GM18508 (cell line): ENCODE data around the gene NACC2.

Experiments used
- ATAC-seq: cut with Tn5 transposase; IDR thresholded peaks from one replicate; pipeline ENCODE4 v1.9.1; 2021; ENCODE audit warnings: moderate number of reproducible peaks; ENCODE audit not compliant: insufficient read depth, unreplicated experiment

The NACC2 gene, protein sequence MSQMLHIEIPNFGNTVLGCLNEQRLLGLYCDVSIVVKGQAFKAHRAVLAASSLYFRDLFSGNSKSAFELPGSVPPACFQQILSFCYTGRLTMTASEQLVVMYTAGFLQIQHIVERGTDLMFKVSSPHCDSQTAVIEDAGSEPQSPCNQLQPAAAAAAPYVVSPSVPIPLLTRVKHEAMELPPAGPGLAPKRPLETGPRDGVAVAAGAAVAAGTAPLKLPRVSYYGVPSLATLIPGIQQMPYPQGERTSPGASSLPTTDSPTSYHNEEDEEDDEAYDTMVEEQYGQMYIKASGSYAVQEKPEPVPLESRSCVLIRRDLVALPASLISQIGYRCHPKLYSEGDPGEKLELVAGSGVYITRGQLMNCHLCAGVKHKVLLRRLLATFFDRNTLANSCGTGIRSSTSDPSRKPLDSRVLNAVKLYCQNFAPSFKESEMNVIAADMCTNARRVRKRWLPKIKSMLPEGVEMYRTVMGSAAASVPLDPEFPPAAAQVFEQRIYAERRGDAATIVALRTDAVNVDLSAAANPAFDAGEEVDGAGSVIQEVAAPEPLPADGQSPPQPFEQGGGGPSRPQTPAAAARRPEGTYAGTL

DNA sequence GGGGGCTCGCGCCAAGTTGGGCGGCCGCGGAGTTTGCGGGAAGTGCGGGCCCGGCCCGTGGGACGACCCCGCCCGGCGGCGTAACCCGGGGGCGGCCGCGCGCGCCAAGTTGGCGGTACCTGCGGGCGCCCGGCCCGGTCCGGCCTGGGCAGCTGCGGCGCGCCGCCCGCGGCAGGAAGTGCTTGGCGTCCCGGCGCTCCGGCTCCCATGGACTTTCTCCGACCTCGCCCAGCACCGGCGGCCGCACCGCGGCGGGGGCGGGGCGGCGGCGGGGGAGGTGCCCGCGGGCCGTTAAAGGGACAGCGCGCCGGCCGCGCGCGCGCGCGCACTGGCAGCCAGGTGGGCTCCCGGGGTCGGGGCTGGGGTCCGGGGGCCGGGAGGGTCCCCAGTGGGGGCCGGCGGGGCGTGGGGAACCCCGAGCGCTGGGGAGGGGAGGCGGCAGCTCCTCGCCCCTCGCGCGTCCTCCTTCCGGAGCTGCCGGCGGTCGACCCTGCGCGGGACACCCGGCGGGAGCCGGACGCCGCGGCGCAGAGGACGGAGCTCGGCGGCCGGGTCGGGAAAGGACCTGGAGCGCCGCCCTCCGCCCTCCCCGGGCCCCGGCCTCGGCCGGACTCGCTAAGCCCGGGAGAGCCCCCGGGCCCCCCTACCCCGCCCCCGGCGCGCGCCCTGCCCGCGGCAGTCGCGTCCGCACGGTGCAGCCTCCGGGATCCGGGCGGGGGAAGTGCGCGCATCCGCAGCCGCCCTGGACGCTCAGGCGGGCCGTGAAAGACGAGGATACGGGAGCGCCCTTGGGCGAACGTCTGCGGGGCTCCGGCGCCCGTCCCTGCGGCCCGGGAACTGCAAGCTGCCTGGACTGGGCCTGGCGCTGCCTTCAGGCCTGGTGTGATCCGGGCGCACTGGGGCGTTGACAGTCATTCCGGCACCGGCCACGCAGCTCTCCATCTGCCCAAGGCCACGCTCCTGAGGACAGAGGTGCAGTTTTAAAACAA is at the start of gene NACC2:
NACC2 (minus strand) TSS at position 220 of the 989 bp plus-strand sequence. CDS start 44,768 bp downstream, outside the sequence.
- ATAC-seq, result no peak

- ATAC-seq, result no peak
These were observed 49.4 kb upstream of the NACC2 start for GRCh38 chr9:136144450-136144849.

DNA sequence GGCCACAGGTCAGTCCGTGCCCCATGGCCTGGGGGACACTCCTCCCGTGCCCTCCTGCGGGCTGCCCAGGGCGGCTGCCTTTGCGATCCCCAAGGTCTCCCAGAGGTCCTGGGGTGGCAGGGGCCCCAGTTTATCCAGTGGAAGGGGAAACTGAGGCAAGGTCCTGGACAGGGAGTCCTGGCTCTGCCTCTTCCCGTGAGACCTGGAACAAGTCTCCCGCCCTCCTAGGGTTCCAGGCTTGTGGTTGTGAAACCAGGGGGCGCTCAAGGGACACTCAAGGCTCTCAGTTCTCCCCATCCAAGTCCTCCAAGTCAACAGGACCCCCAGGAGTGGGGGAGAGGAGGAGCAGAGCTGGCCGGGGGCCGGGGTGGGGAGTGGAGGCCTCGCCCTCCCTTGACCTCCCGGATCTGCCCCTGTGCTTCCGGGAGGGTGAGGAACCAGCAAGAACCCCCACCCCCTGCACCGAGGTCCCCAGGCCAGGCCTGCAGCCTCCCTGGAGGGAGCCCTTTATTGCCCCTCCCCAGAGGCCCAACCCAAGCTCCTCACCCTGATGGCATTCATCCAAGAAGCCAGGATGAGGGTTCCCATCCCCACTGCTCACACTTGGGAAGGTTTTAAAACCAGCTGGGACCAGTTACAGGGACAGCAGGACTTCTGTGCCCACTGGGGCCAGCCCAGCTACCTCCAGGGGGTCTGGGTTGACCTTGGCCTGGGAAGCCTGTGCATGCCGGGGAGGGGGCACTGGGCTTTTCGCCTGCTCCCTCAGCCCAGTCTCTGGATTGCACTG is 48.3 kb upstream of the NACC2 start:
- no peak for ATAC-seq

GRCh38 chr9:136142859-136143214 is 47.7 kb upstream of the NACC2 start:
- no peak for ATAC-seq

DNA sequence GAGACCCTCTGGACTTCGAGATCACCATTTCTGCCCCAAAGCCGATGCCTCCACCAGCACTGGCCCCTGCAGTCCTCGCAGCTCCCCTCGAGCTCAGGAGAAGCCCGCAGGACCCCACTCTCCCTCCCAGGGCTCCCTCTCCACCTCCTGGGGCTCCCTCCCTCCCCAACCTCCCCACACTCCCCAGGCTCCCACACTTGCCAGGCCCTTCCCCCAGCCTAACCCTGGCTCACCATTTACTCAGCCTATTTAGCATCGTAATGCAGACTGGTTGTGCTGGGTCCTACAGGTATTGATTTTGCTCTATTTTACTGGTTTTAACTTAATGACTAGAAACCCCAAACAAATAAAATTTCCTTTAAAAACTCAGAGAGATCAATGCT is 47.3 kb upstream of the NACC2 start:
- ATAC-seq, result no peak

DNA sequence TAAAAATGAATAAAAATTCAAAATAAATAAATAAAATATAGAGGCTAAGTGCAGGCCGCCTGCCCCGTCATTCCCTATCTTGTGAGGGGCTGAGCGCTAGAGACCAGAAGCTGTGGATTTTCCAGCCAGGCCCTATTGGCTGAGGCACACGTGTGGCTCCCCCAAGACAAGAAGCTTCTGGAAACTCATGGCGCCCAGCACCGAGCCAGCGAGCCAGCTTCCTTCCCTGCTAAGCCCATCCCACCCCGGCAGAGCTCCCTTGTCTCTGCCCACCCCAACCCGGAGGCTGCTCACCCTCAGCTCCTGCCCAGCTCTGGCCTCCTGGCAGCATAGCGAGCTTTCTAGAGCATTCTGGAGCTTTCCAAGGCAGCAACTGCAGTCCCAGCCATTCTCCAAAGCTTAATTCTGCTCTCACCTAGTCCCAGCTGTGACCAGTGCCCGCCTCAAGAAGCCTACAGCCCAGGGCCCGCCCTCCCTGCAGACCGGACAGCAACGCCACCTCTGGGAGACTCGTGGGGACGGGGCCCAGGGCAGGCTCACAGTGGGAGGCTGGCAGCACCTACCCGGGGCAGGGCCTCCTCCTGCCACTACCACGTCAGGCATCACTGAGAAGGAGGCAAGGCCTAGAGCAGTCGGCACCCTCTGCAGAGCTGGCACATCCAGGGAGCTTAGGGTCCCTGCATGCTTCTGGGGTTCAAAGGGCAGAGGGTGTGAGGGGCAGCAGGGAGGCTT is 46.8 kb upstream of the NACC2 start:
- no peak for ATAC-seq

- no peak for ATAC-seq
These were observed 45.9 kb upstream of the NACC2 start for GRCh38 chr9:136140966-136141365.

- ATAC-seq, result no peak
These were observed 45.0 kb upstream of the NACC2 start for GRCh38 chr9:136140046-136140445.

DNA sequence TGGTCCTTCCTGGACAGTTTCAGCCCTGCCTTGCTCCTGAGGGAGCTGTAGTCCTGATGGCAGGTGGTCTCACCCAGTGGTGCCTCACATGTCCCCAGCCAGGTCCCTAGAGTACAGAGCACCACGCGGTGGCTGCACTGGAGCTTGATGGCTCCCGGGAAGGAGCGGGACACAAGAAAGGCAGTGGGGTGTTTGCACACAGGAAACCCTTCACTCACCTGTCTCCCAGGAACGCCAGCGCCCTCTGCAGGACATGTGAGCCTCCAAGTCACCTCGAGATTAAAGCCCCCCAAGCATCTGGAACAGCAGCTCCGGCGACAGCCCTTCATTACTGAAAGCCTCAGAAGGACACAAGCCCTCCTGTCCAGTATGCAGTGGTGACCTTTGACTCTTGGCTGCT is 43.5 kb upstream of the NACC2 start:
- no peak for ATAC-seq

- no peak for ATAC-seq
These were observed 42.5 kb upstream of the NACC2 start for GRCh38 chr9:136137321-136138265.

DNA sequence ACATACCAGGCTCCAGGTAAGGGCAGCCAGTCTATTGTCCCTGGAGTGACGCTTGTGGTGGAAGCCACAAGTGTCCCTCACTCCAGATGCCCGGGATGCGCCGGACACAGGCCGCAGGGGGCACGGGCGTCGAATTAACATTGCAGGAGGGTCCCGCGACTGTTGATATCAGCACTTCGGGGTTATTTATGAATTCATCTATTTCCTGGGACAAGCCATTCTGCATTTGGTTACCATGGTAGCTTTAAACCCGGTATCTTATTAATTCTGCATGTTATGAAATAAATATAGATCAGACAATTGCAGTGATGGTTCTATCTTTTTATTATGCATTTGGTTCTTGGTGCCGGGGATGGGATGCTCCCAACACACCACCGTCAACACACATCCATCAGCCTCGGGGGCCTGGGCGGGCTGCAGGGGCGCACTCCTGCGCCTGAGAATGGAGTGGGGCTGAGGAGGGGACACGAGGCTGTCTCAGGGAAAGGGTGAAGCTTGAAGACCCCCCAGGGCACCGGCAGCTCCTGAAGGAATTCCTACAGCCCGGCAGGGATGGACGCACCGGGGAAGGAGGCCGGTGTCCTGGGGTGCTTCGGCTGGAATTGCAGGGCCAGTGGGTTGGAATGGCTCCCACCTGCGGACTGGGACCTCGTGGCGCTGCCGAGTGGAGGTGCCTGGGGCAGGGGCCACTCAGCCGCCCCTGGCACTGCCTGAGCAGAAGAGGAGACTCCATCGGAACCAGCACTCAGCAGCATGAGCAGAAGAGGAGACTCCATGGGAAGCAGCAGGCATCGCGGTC is 41.2 kb upstream of the NACC2 start:
- no peak for ATAC-seq

- ATAC-seq, result no peak
These were observed 40.4 kb upstream of the NACC2 start for GRCh38 chr9:136135326-136136126.

DNA sequence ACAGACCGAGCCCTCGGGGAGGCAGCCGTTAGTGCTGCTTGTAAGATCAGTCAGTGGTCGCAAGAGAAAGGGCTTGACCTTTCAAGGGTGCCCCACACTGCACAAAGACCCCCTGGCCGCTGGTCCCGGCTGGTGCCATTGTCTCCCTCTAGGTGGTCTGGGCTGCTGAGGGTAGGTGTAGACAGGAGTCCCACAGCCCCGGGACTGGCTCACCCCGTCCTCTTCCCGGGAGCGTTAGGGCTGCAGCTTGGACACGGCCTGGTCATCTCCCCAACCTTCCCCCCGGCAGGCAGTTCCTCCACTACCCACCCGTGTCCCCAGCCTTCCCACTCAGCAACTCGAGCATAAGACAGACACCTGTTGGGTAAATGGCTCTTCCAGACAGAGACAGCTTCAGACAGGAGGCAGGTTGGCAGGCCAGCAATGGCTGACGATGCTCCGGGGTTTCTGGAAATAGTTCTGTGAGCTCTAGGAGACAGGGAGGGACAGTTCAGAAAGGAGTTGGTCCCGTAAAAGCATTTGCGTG is 38.9 kb upstream of the NACC2 start:
- no peak for ATAC-seq

DNA sequence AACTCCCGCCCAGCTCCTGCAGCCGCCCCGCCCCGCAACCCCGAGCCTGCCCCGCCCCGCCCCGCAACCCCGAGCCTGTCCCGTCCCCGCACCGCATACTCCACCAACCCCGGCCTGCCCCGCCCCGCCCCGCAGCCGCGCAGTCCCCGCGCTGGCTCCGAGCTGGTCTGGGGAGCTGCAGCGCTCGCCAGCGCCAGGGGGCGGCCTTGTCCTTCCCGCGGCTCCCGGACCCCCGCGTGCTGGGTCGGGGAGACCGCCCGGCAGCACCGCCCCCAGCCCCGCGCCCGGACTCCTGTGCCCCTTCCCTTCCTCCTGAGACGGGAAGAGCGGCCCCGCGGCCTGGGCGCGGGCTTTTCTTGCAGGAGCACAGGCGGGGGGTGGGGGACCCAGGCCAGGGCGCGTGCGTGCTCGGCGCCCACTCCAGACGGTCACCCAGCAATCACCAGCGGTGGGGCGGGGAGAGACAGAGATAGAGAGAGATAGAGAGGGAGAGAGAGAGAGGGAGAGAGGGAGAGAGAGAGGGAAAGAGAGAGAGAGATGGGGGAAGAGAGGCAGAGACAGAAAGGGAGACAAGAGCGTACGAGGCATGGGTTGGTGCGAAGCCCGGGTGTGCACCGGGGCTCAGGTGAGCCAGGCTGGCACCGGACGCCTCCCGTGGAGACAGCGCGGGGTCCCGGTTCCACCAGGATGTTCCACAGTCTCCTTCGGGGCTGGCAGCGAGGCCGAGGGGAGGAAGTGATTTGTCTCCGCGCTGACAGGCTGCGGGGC is 38.3 kb upstream of the NACC2 start:
- no peak for ATAC-seq

- no peak for ATAC-seq
These were observed 37.5 kb upstream of the NACC2 start for GRCh38 chr9:136132512-136133050.
